ENCODE data around the gene AGAP5.

AGAP5 gene

DNA sequence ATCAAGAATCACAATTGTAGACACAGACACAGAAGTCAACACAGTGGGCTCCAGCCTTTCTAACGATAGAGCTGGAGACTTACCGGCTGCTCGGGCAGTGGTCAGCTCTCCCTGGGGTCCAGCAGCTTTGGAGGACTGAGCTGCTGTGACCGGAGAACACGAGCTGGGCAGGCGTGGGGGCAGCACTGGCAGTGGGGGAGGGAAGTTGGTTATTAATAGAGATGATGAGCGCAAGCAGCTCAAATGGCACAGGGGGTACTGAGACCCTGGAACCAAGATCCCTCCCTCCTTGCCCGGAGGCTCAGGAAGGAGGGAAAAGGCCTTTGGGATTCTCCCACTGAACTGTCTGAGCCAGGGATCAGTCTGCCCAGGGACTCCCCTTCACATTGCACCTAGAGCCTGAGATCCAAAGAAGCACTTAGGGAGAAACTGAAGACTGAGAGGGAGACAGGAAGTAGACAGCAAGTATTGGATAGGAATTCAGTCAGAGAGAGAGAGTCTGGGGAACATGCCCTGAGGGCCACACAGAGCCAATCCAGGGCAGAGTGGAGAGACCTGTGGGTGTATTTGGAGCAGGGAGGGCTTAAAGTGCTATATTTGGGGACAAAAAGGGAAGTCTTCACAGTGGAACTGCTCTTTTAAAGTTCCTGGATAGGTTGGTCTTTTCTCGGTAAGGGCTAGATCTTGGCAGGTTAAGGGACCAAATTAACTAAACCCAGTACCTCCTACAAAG, 56.4 kb downstream of the AGAP5 start, which contains the start of gene MYOZ1:
TSS of gene MYOZ1 (minus strand) at position 147 of the 733 bp plus-strand sequence. CDS start 1,457 bp downstream, outside the sequence.
- peaks cover 13 to 20% of the 10 kb centered on the region in 2 experiments for H3K4me1 ChIP-seq (ENCODE audit: control insufficient read depth in 1 of 2, insufficient read depth in 2 of 2, low read length in 2 of 2)

DNA sequence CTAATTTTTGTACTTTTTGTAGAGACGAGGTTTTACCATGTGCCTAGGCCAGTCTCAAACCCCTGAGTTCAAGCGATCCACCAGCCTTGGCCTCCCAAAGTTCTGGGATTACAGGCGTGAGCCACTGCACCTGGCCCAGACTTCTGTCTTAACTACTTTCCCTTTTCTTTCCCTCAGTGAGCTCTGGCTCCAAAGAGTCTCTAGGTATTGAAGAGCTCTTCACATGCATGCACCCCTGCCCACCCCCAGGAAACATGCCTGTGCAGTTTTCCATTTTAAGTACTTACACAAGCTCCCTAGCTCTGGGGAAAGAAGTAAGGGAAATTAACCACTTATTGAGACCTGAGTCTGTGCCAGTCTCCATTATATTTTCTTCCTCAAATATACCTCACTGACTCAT, 58.6 kb downstream of the AGAP5 start:
- Histone ChIP-seq H3K36me3 (ENCODE audit: control insufficient read depth in 1 of 2, insufficient read depth in 2 of 2, low read length in 2 of 2) (peaks cover 2% of the 10 kb centered on the region in 2 experiments), H2AFZ (ENCODE audit: insufficient read depth, low read length, poor library complexity) (no peak overlapping the region), H3K4me1 (ENCODE audit: control insufficient read depth in 1 of 2, insufficient read depth in 2 of 2, low read length in 2 of 2) (peaks cover 11 to 18% of the 10 kb centered on the region in 2 experiments), H3K4ac (ENCODE audit: low read depth, low read length) (no peak overlapping the region), H3K79me1 (ENCODE audit: low read length) (peaks cover 10% of the 10 kb centered on the region), H4K8ac (ENCODE audit: low read depth, low read length) (no peak overlapping the region), H2BK120ac (ENCODE audit: insufficient read depth, low read length, poor library complexity) (no peak overlapping the region), H3K79me2 (ENCODE audit: control insufficient read depth, insufficient read depth, low read length, poor library complexity) (peaks cover 3% of the 10 kb centered on the region), H3K4me3 (ENCODE audit: low read depth, low read length) (no peak overlapping the region), H3K23ac (ENCODE audit: low read length) (no peak overlapping the region), H3K4me2 (ENCODE audit: low read length) (peak overlapping the region; percentile 14), H4K12ac (ENCODE audit: low read depth, low read length) (no peak overlapping the region), H3K9ac (ENCODE audit: low read length) (no peak overlapping the region), H2BK12ac (ENCODE audit: low read length) (no peak overlapping the region), H2BK5ac (ENCODE audit: low read depth, low read length, poor library complexity) (no peak overlapping the region), H4K91ac (ENCODE audit: low read depth, low read length) (no peak overlapping the region), H3K27ac (ENCODE audit: low read depth, low read length) (no peak overlapping the region), H3K9me3 (ENCODE audit: insufficient read depth, low read depth, low read length) (no peaks in the 10 kb centered on the region), H3K14ac (ENCODE audit: low read length) (no peak overlapping the region), H3K18ac (ENCODE audit: low read length) (no peak overlapping the region), H2AK5ac (ENCODE audit: low read length) (no peak overlapping the region), H3K27me3 (ENCODE audit: insufficient read depth, low read length) (no peaks in the 10 kb centered on the region)
- no CpG with 5 or more reads among the region's 3 CpGs for WGBS (ENCODE audit: extremely low coverage, insufficient coverage, insufficient read length)
- DNase-seq, result no peak

More for the DNA sequence above, 56.4 kb downstream of the AGAP5 start, which contains the start of gene MYOZ1:
- Histone ChIP-seq H4K8ac (ENCODE audit: low read depth, low read length) (peak within 1 kb of the TSS; percentile 71), H3K79me1 (ENCODE audit: low read length) (peaks cover 10% of the 10 kb centered on the region), H2AFZ (ENCODE audit: insufficient read depth, low read length, poor library complexity) (peak within 1 kb of the TSS; percentile 68), H3K27ac (ENCODE audit: low read depth, low read length) (peak within 1 kb of the TSS; percentile 83), H3K4ac (ENCODE audit: low read depth, low read length) (peak within 1 kb of the TSS; percentile 41), H3K4me3 (ENCODE audit: low read depth, low read length) (no peak within 1 kb of the TSS), H3K79me2 (ENCODE audit: control insufficient read depth, insufficient read depth, low read length, poor library complexity) (peaks cover 3% of the 10 kb centered on the region), H2BK12ac (ENCODE audit: low read length) (peak within 1 kb of the TSS; percentile 97), H3K4me2 (ENCODE audit: low read length) (peak within 1 kb of the TSS; percentile 45), H3K9me3 (ENCODE audit: insufficient read depth, low read depth, low read length) (no peaks in the 10 kb centered on the region), H3K9ac (ENCODE audit: low read length) (no peak within 1 kb of the TSS), H3K14ac (ENCODE audit: low read length) (peak within 1 kb of the TSS; percentile 79), H3K23ac (ENCODE audit: low read length) (no peak within 1 kb of the TSS), H4K91ac (ENCODE audit: low read depth, low read length) (peak within 1 kb of the TSS; percentile 92), H2BK120ac (ENCODE audit: insufficient read depth, low read length, poor library complexity) (peak within 1 kb of the TSS; percentile 93), H3K36me3 (ENCODE audit: control insufficient read depth in 1 of 2, insufficient read depth in 2 of 2, low read length in 2 of 2) (no peaks in the 10 kb centered on the region), H2AK5ac (ENCODE audit: low read length) (peak within 1 kb of the TSS; percentile 66), H2BK5ac (ENCODE audit: low read depth, low read length, poor library complexity) (peak within 1 kb of the TSS; percentile 81), H3K18ac (ENCODE audit: low read length) (peak within 1 kb of the TSS; percentile 64), H4K12ac (ENCODE audit: low read depth, low read length) (peak within 1 kb of the TSS; percentile 56), H3K27me3 (ENCODE audit: insufficient read depth, low read length) (no peaks in the 10 kb centered on the region)
- no CpG with 5 or more reads among the region's 9 CpGs for WGBS (ENCODE audit: extremely low coverage, insufficient coverage, insufficient read length)
- peak; percentile 37 to 66 for DNase-seq

DNA sequence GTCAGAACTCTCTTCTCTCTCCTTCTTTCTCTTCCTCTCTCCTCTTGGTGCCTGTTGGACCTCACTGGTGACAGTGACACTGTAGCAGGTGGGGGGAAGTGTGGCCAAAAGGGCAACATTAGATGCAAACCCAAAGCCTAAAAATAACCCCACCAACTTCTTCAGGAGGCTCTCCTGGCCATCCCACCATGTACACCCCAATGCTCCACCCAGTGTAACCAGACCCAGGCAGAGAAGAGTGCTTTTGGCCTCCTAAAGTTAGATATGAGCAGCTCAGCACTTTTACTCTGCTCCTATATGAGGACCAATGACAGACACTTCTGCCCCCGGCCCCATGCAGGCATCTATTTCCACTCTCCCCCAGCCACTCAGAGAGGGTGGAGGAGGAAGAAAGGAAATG, 62.1 kb downstream of the AGAP5 start:
- no peak overlapping the region for H3K23ac ChIP-seq (ENCODE audit: low read length)
- no peaks in the 10 kb centered on the region for H3K79me2 ChIP-seq (ENCODE audit: control insufficient read depth, insufficient read depth, low read length, poor library complexity)
- H2AFZ ChIP-seq (ENCODE audit: insufficient read depth, low read length, poor library complexity), result no peak overlapping the region
- H2AK5ac ChIP-seq (ENCODE audit: low read length), result no peak overlapping the region
- H4K12ac ChIP-seq (ENCODE audit: low read depth, low read length), result no peak overlapping the region
- no peaks in the 10 kb centered on the region for H3K9me3 ChIP-seq (ENCODE audit: insufficient read depth, low read depth, low read length)
- no peak overlapping the region for H3K18ac ChIP-seq (ENCODE audit: low read length)
- WGBS (ENCODE audit: extremely low coverage, insufficient coverage, insufficient read length), result no CpG with 5 or more reads among the region's 1 CpG
- H4K91ac ChIP-seq (ENCODE audit: low read depth, low read length), result no peak overlapping the region
- H2BK5ac ChIP-seq (ENCODE audit: low read depth, low read length, poor library complexity), result no peak overlapping the region
- no peak for DNase-seq
- no peak overlapping the region for H4K8ac ChIP-seq (ENCODE audit: low read depth, low read length)
- no peak overlapping the region for H2BK12ac ChIP-seq (ENCODE audit: low read length)
- H3K36me3 ChIP-seq (ENCODE audit: control insufficient read depth in 1 of 2, insufficient read depth in 2 of 2, low read length in 2 of 2), result peaks cover 3% of the 10 kb centered on the region in 2 experiments
- no peak overlapping the region for H3K27ac ChIP-seq (ENCODE audit: low read depth, low read length)
- H3K27me3 ChIP-seq (ENCODE audit: insufficient read depth, low read length), result no peaks in the 10 kb centered on the region
- no peak overlapping the region for H3K4me3 ChIP-seq (ENCODE audit: low read depth, low read length)
- H3K4me1 ChIP-seq (ENCODE audit: control insufficient read depth in 1 of 2, insufficient read depth in 2 of 2, low read length in 2 of 2), result peaks cover 0 to 4% of the 10 kb centered on the region in 2 experiments
- no peak overlapping the region for H3K4ac ChIP-seq (ENCODE audit: low read depth, low read length)
- peaks cover 2% of the 10 kb centered on the region for H3K79me1 ChIP-seq (ENCODE audit: low read length)
- no peak overlapping the region for H3K4me2 ChIP-seq (ENCODE audit: low read length)
- no peak overlapping the region for H3K9ac ChIP-seq (ENCODE audit: low read length)
- no peak overlapping the region for H3K14ac ChIP-seq (ENCODE audit: low read length)
- no peak overlapping the region for H2BK120ac ChIP-seq (ENCODE audit: insufficient read depth, low read length, poor library complexity)

DNA sequence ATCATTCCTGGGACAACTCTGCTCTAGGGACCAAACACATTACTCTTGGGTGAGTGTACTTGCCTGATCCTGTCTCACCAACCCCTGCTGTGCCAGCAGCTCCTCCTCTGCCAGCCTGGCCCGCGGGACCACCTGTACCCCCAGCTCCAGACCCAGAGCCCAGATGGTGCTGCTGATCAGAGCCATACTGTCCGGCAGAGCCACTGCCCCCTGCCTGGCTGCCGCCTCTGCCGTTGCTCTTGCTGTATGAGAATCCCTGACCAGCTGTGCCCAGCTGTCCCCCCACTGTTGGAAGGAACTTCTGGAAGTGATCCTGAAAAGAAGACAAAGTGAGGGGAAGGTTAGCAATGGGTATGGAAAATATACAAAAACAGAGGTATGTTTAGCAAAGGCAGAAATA, 63.5 kb downstream of the AGAP5 start:
- no CpG with 5 or more reads among the region's 5 CpGs for WGBS (ENCODE audit: extremely low coverage, insufficient coverage, insufficient read length)
- Histone ChIP-seq H2BK12ac (ENCODE audit: low read length) (no peak overlapping the region), H3K36me3 (ENCODE audit: control insufficient read depth in 1 of 2, insufficient read depth in 2 of 2, low read length in 2 of 2) (peaks cover 3% of the 10 kb centered on the region in 2 experiments), H3K79me2 (ENCODE audit: control insufficient read depth, insufficient read depth, low read length, poor library complexity) (no peaks in the 10 kb centered on the region), H4K8ac (ENCODE audit: low read depth, low read length) (no peak overlapping the region), H3K4me2 (ENCODE audit: low read length) (no peak overlapping the region), H4K12ac (ENCODE audit: low read depth, low read length) (no peak overlapping the region), H3K79me1 (ENCODE audit: low read length) (no peaks in the 10 kb centered on the region), H3K4ac (ENCODE audit: low read depth, low read length) (no peak overlapping the region), H3K27ac (ENCODE audit: low read depth, low read length) (no peak overlapping the region), H2AFZ (ENCODE audit: insufficient read depth, low read length, poor library complexity) (no peak overlapping the region), H3K4me1 (ENCODE audit: control insufficient read depth in 1 of 2, insufficient read depth in 2 of 2, low read length in 2 of 2) (no peaks in the 10 kb centered on the region), H3K27me3 (ENCODE audit: insufficient read depth, low read length) (no peaks in the 10 kb centered on the region), H3K9me3 (ENCODE audit: insufficient read depth, low read depth, low read length) (no peaks in the 10 kb centered on the region), H3K23ac (ENCODE audit: low read length) (no peak overlapping the region), H2AK5ac (ENCODE audit: low read length) (no peak overlapping the region), H3K9ac (ENCODE audit: low read length) (no peak overlapping the region), H2BK120ac (ENCODE audit: insufficient read depth, low read length, poor library complexity) (no peak overlapping the region), H2BK5ac (ENCODE audit: low read depth, low read length, poor library complexity) (no peak overlapping the region), H4K91ac (ENCODE audit: low read depth, low read length) (no peak overlapping the region), H3K18ac (ENCODE audit: low read length) (no peak overlapping the region), H3K14ac (ENCODE audit: low read length) (no peak overlapping the region), H3K4me3 (ENCODE audit: low read depth, low read length) (no peak overlapping the region)
- DNase-seq, result no peak

Data from trophoblast cell (in vitro differentiated cells and primary cell).